ENCODE data around the gene IRF5.
A peak's percentile ranks its signal among the peaks of the same experiment; 100 is the strongest.

IRF5 gene

DNA sequence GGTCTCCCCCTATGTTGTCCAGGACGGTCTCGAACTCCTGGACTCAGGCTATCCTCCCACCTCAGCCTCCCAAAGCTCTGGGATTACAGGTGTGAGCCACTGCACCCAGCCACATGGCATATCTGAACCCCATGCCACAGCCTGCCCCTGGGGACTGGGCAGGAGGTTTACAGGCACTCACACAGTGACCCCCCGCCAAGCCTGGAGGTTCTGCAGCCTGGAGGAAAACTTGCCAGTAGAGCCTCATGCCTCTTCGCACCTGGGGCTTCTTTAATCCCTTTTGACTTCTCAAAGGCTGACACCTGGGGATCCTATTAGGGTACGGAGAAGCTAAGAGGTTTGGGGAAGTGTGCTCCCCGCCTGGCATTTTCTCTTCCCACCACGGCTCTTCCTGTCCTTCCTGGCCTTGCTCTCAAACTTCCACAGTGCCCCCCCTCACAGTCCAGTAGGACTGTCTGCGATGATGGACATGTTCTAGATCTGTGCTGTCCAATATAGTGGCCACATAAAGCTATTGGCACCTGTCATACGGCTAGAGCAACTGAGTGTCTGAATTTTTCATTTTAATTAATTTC, 15.8 kb upstream of the IRF5 start:
- peak; percentile 53 for DNase-seq

DNA sequence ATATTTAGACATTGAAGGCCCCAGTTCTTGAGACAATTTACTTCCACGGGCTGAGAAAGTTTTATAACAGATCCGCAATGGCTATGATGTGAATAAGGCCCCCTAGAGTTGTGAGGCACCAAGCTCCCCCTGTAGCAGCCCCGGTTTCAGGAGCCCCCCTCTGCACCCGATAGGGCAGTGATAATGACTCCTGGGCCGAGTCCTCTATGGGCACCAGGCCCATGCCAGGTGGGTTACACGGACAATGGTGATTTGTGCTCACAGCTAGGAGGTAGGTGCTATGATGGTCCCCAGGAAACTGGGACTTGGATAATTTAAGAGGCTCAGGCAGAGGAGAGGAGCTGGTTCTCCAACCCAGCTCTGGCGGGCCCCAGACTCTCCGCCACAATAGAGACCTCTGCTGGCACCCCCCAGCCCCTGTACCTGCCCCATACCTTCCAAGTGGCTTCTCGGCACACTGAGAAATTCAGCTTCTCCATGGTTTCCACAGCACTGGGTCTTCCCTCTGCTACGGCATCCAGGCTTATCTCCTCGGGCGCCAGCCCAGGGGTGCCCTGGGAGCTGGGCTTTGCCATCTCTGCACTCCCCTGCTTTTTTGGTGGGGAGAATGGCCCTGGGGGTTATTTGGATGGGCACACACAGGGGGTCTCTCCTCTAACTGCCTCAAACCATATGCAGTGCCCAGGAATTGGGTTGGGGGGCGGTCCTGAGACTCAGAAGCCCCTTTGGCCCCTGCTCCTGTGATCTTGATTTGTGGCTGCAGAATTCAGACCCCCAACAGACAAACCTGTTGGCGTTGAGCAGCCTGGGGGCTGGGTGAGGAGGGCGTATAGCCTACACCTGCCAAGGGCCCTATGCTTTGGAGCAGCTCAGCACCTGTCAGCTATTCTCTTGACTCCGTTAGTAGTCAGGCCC, 15.0 kb upstream of the IRF5 start:
- DNase-seq = peak; percentile 9

DNA sequence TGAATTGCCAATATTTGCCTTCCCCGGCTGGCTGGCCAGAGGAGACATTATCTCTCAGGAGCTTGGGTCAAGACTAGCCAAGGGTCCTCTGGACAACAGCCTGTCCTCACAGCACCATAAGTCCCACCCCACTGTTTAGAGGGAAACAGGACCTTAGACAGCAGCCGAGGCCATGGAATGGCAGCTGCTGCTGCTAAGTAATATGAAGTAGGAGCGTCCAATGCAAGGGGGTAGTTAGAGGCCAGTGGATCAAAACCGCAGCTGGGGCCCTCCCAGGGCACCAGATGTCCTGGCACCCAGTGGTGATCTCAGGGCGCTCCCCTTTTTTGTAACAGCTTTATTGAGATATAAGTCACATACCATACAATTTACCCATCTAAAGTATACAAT, 14.3 kb upstream of the IRF5 start:
- peak; percentile 36 for DNase-seq

DNA sequence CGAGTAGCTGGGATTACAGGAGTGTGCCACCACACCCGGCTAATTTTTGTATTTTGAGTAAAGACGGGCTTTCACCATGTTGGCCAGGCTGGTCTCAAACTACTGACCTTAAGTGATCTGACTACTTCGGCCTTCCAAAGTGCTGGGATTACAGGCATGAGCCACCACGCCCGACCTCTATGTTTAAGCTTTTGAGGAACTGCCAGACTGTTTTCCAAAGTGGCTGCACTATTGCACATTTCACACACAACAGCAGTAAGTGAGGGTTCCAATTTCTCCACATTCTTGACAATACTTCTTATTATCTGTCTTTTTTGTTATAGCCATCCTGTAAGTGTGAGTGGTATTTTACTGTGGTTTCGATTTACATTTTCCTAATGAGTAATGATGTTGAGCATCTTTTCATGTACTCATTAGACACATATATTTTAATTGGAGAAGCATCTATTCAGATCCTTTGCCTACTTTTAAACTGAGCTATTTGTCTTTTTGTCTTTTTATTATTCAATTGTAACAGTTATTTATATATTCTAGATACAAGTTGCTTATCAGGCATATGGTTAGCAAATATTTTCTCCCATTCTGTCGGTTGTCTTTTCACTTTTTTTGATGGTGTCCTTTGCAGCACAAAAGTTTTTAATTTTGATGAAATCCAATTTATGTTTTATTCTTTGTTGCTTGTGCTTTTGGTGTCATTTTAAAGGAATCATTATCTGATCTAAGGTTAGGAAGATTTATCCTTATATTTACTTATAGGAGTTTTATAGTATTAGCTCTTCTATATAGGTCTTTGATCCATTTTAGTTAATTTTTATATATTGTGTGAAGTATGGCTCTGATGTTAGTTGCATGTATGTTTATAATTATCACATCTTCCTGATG, 12.8 kb upstream of the IRF5 start:
- no peak for DNase-seq

DNA sequence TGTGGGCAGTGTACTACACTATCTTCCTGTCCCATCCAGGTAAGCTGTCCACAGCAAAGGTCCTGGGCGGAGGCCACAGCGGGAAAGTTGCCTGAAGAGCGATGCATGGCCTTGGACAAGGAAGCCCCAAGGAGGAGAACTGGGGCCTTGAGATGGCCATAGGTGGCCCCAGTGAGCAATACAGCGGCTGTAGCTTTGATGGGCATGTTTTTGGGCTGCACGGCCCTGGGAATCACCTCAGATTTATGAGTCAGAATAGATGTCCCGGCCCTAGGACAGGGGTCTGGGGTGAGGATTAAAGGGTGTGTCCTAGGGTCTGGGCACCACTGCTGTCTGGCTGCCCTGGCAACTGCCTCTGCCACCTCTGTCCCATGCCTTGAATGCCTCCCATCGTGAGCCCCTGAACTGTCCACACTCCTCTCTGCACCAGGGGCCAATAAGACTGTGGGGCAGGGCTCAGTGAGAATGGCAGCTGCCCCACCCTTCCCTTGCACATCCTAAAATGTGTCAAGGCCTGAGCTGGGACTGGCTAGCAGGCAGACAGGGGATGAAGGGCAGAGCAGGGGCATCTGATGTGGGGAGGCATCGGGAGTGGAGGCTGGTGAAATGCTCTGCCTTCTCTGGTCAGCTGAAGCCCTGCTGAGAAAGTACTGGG, 9.4 kb upstream of the IRF5 start:
- no peak for DNase-seq

DNA sequence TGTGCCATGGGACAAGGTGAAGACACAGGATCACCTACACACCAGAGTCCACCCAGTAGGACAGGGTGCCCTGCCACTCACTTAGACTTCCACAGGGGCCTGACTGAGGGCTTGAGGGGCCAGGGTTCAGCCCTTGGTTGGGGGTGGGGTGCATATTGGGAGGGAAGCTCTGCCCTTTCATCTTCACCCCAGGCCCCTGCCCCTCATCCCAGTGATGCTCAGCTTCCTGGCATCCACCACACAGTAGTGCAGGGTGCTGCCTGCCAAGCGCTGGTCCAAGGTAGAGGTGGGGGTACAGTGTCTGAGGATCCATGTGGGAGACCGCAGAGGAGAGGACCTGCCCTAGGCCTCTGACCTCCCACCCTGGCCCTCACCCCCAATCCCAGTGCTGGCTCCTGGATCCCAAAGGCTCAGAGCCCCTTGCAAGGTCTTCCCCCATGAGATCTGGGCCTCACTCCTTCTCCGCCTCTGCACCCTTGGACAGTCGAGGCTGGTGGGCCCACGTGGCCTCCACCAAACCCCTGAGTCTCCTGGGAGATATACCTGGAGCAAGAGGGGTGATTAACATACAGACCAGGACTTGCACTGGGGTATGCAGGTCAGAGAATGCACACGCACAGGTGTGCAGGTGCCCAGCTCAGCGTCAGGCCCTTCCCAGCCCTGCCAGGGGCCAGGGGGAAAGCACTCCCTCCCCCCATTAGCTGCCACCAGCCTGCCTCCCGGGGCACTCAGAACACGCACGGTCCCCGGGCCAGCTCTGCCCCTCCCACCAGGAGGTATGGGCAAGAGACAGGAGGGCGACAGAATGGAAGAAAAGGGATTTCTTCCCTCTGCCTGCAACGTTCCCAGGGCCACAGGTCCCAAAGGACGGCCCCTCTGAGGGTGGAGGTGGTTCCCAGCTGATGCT, 8.6 kb upstream of the IRF5 start:
- no peak for DNase-seq

DNA sequence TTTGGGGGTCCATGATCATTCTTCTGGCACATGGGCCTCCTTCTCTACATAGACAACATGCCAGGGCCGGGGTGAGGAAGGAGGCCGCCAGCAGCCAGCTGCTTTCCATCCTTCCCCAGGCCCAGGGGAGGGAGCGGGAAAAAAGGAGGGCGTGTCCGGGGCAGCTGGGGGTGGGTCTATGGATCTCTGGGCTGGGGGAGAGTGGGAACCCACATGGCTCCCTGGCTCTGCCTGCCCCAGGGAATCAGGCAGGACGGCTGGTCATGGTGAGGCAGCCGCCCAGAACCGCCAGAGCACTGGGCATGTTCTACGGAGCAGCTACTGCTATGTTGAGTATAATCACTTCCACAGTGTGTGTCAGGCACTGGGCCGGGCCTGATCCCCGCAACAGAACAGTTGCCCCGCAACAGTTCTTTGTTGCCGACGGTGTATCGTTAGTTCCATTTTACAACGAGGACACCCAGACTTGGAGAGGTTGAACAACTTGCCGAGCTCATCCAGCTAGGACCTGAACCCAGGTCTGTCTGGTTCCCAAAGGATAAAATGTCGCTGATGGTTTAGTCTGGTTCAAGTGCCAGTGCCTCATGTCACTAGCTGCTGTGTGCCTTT, 6.4 kb upstream of the IRF5 start:
- DNase-seq = no peak

DNA sequence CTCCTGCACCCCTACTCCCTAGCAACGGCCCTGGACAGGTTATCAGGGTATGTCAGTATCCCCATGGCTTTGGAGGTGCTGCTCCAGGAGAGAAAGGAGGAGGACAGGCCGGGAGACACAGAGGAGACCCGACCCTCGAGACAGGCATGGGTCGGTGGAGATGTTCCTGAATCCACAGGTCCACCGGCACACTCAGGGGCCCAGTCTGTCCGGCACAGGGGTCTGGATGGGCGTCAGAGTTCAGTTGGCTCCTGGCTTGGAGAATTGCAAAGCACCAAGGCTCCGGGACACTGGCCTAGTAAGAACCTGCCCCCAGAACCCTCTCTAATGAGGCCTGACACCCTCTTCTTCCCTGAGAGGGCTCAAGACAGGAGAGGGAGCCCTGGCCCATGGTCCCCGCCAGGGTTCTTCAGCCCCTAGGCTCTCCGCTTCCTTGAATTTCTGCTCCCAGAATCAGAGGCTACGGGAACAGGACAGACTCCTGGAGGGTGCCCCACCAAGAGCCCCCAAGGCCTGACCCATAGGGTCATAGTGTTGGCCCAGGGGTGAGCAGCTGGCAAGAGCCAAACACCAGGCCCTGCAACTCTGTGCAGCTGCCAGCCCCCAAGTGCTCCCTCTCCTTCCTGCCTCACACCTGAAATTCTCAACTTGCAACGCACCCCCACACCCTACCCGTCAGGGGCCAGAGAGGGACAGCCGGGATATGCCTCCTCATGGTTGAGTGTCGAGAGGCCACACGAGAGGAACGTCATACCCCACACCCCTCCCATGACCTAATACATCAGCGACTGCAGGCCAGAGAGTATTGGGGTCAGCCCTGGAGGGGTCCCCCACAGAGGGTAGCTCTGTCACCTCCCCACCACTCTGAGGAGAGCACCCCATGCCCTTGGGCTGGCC, 5.5 kb upstream of the IRF5 start:
- no peak for DNase-seq

DNA sequence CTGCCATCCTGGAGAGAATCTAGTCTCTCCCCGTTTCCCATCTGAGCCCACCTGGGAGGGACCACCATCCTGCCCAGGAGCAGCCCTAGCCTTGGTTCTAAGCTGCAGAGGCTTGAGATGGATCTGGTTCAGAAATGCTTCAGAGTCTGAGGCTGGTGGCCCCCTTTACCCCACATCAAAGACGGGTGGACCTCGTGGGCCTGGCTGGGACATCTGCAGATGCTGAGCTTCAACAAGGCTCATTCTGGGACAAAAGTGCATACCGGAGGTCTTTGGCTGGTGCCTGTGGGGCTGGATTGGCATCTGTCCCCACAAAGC, 4.9 kb upstream of the IRF5 start:
- no peak for DNase-seq

DNA sequence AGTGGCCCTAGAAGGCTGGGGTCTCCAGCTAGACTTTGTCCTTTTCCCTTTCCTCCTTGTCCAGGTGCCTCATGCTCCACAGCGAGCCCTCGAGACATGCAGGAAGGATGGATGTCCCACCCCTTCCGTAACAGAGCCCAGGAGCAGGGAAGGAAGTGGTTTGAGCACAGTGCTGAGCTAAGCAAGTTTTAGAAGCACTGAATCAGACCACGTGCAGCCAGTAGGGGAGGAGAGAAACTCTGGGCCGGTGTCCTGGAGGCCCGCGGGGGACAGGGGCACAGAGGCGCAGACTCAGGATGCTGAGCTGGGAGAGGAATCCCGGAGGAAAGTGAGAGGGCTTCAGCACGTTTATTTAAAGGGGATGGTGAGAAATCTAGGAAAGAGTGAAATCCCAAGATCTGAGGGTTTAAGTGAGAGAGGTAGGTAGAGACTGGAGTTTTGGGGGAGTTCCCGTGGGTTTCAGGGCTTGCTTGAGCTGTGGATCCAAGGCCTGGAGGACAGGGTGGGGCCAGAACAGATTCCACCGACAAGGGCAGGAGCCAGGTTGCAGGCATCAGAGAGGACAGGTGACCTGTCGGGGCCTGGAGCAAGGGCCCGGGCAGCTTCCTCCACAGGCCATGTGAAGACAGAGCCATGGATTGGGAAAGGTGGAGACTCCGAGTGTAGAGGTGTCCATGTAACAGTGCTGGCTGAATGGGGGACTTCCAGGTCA, 4.4 kb upstream of the IRF5 start:
- peak; percentile 81 for DNase-seq

DNA sequence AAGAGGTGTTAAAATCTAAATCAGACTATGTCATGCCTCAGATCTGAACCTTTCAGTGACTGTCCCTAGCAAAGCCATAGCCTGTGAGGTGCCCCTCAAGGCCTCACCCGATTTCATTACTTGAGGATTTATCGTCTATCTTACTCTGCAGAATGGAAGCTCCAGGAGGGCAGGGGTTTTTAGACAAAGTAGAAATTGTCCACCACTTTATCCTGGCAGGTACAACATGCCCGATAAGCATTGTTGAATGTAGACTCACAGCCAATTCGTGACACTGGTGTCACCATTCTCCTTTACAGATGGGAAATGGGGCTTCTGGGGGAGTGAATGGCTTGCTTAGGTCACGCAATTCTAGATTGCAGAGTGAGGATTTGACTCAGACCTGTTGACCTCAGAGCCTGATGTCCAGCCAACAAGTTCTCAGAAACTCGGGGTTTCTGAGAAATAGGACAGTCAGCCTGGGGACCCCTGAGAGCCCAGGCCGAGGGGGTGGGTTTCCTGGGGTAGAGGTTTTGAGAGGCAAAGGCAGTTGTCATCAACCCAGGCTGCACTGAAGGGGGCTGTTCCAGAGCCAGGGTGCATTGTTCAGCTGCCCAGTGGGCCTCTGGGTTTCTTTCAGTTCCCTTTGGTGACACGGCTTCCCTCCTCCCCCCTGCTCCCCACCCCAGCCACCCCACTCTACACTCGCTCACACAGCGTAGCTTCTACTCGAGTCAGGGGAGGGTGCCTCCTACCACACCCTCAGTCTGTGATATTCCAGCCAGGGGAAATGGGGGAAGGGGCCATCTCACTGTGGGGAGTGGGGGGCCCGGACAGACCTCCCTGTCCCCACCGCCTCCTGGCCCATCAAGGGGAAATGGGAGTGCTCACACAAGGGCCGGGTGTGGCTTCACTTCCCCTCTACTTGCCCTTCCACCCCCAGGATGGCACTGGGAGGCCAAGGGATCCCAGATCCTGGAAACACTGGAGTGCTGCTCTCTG, 3.1 kb upstream of the IRF5 start:
- DNase-seq = no peak

DNA sequence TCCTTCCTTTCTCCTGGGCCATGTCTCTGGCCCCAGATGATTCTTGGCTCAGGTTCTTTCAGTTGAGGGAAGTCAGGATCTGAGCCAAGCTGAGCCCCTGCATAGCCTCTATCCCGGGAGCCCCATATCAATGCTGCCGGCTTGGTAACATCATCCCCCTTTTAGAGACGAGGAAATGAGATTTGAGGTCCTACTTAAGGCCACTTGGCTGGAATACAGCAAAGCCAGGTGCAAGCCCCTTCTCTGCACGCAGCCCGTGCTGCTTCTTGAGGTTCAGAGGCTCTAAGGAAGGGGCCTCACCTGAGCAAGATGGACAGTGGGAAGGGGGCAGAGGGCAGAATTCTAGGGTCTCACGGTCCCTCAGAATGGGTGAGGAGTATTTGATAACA, 2.4 kb upstream of the IRF5 start:
- no peak for DNase-seq

DNA sequence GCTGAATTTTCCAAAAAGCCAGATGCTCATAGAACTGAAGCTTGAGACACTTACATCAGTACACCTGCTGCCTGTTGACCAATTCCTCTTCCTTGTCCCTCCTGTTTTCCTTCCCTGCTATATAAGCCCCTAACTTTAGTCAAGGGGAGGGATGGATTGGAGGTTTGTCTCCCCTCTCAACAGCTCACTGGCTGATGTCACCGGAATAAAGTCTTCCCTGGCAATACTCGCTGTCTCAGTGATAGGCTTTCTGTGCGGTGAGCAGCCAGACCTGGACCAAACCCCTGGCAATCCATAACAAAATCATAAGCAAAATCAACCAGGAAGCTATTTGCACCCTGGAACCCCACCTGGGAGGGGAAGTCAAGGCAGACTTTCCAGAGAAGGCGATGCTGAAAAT, 929 bp upstream of the IRF5 start:
- no peak for DNase-seq

DNA sequence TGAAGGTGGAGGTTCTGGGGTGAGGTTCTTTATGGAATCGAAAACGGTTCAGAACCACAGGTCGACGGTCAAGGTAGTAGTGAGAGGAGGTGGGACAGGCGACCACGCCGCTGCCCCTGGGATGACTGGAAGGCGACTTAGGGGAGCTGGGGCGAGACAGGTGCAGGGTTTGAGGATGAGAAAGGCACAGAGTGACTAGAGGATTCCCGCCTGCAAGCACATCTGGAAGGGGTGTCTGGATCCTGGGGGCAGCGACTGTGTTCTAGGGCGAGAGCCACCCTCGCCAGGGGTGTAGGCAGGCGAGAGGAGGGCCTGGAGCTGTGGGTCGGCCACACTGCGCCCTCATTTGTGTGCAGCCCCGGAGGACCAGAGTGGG, 468 bp upstream of the IRF5 start:
- DNase-seq = no peak

DNA sequence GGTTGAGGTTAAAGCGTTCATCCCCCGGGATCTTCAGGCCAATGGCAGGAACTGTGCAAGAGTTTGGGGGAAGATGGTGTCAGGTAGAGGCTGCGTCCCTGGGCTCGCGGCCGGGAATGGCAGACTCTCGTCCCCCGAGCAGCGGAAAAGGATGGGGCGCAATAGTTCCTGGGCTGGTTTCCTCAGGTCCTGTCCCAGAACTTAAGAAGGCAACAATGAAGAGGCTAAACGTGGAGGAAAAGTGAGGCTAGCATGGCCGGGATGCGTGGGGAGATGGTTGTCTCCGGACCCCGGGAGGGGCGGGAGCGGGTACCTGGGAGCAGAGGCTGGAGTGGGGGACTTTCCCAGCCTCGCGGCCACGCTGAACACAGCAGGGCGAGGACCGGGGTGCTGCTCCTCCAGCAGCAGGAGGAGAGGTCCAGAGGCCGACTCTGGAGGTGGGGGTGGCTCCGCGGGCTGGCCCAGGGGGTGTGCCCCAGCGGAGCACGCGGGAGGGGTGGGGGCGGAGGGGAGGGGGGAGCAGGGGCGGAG, 882 bp downstream of the IRF5 start:
- peak; percentile 77 for DNase-seq

DNA sequence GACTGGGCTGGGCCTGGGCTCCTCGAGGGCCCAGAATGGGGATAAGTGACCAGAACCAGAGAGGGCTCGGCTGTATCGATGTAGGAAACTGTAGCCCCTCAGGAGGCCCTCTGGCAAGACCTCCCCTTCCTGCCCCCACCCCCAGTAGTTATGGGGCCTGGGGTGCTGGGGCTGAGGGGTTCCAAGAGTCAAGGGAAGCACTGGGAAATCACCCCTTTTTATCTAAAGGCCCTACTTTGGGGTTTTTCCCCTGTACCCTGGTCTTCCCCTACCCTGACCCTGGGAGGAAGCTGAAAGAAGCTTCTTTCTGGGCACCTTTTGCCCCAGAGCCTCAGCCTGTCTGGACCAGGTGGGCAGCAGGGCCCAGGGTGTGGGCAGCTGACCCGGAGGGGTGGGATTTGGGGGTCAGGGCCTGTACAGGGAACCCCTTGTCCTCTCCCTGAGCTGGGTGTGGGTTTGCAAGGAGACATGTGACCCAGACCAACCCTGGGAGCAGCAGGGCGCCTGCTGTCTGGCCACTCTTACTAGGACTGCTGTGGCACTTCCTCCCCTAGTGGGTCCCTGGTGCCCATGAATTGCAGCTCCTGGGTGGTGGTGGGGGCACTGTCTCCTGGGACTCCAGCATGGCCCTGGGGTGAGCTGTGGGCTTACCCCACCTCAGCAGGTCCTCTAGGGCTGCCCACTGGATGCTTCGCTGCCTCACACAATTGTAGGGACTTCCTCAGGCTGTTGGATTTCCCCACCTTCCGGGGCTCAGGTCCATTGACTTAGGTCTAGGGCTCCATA, 1.5 kb downstream of the IRF5 start:
- peak; percentile 68 for DNase-seq

DNA sequence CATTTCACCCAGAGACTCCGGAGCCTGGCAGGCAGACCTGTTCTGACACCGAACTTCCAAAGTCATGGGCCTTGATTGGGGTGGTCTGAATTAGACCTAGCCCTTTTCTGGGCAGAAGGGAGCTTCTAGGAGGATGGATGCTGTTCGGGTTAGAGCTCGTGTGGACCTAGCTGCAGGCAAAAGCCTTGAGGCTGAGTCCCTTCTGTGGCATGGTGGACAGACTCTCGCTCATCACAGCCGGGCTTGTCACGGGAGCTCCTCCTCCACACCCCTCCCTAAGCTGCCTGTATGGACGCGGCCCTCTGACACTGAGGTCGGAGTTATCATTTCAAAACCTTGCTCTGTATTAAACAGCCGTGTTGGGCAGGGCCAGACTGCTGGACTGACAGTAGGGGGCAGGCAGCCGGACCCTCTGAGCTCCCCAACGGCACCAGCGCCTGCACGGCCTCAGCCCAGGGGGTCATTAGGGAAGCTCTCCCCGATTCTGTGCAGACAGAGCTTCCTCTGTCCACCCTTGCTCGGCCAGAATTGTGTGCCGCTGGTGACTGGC, 2.2 kb downstream of the IRF5 start:
- no peak for DNase-seq

Data from activated effector memory CD4-positive, alpha-beta T cell treated with anti-CD3 and anti-CD28 coated beads, Interleukin-2, amount 50 U/mL, for 16 hours (primary cell).